Thyroid gland (tissue), 4 donors: ENCODE results near the gene NIM1K. TPM values are rescaled to one million over a fixed set of nuclear protein-coding genes. Genes with fewer than 3 reads are reported as not detected.

Experiments
- DNase-seq, 2 donors: peaks; one replicate each; pipeline ENCODE4 v3.0.0-alpha.2; 2019
- H3K27ac ChIP-seq, 3 donors: fragments of 200-600 bp; sonication (generic); 1 replicate in 2 of 3; 2 replicates in 1 of 3; pipeline ENCODE4 v1.5.1; 2016 to 2019; ENCODE audit warnings: mild to moderate bottlenecking in 1 of 3, moderate library complexity in 1 of 3
- H3K27me3 ChIP-seq: fragments of 200-600 bp; sonication (generic); one replicate; pipeline ENCODE4 v1.5.1; 2019
- H3K36me3 ChIP-seq, 2 donors: fragments of 200-600 bp; sonication (generic); one replicate each; pipeline ENCODE4 v1.5.1; 2016 to 2019
- H3K4me1 ChIP-seq, 2 donors: fragments of 200-600 bp; sonication (generic); one replicate each; pipeline ENCODE4 v1.5.1; 2017 to 2019
- H3K4me3 ChIP-seq, 3 donors: fragments of 200-600 bp; sonication (generic); replicated peaks in 1 of 3; 1 replicate in 2 of 3; 2 replicates in 1 of 3; pipeline ENCODE4 v1.5.1; 2016; ENCODE audit warnings: mild to moderate bottlenecking in 1 of 3
- H3K9me3 ChIP-seq: fragments of 200-600 bp; sonication (generic); one replicate; pipeline ENCODE4 v1.5.1; 2017
- POLR2A ChIP-seq, 2 donors: fragments of 450-650 bp; IDR thresholded peaks; one replicate each; pipeline ENCODE4 v1.6.1; 2017; ENCODE audit warnings: antibody characterized with exemption in 2 of 2, mild to moderate bottlenecking in 2 of 2, moderate library complexity in 1 of 2
- WGBS, 2 donors: methylation state at CpG; one replicate each; pipeline ENCODE4 v1.1.5; 2017; 5-methylcytosine and 5-hydroxymethylcytosine counted together
- intact Hi-C: fragments of 100-400 bp; cut with DNase I; formaldehyde crosslinking; loops from one replicate; pipeline ENCODE4 v1.15.1; 2023
- total RNA-seq, 4 donors: library from RNA; depleted of rRNA; stranded (reverse); fragments of >200 nt; gene quantifications; one replicate each; pipeline ENCODE4 v1.2.3, GENCODE V29; 2016
- TF ChIP-seq, protein P1 (sequence below), 6 experiments: fragments of 200-600 bp in 3 of 6; fragments of 450-650 bp in 3 of 6; sonication (generic) in 3 of 6; IDR thresholded peaks; one replicate each; pipeline ENCODE4 v1.5.1; 2016 to 2019; ENCODE audit warnings: antibody characterized with exemption in 6 of 6, mild to moderate bottlenecking in 2 of 6, inconsistent platforms in 1 of 6, moderate library complexity in 1 of 6

NIM1K gene
- total RNA-seq, 4 donors from 2014 or later = 0.40 to 2.1 (median 0.58) TPM

DNA sequence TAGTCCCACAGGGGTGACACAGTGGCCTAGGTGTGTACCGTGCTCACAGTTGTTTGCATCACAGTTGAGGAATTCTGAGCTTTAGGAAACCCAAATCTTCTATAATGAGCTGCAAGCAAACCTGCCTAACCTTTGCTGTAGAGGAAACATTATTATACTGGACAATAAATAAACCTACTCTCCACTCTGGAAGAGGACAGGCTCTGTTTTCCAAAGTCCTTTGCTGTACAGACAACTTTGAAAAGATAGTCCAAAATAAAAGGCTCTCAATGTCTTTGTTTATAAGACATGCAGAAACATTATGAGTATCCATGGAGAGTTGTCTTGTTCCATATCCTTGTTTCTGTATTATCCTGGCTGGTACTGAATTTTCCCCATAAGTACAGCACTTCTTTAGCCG lies 42.0 kb upstream of the NIM1K start:
- H3K4me3 ChIP-seq = no peak overlapping the region
- no peak for DNase-seq
- H3K9me3 ChIP-seq = no peaks in the 10 kb centered on the region
- TF ChIP-seq POLR2A (IDR thresholded peaks at IDR 0.05) = no peak
- TF ChIP-seq, protein P1, sequence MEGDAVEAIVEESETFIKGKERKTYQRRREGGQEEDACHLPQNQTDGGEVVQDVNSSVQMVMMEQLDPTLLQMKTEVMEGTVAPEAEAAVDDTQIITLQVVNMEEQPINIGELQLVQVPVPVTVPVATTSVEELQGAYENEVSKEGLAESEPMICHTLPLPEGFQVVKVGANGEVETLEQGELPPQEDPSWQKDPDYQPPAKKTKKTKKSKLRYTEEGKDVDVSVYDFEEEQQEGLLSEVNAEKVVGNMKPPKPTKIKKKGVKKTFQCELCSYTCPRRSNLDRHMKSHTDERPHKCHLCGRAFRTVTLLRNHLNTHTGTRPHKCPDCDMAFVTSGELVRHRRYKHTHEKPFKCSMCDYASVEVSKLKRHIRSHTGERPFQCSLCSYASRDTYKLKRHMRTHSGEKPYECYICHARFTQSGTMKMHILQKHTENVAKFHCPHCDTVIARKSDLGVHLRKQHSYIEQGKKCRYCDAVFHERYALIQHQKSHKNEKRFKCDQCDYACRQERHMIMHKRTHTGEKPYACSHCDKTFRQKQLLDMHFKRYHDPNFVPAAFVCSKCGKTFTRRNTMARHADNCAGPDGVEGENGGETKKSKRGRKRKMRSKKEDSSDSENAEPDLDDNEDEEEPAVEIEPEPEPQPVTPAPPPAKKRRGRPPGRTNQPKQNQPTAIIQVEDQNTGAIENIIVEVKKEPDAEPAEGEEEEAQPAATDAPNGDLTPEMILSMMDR (IDR thresholded peaks at IDR 0.05) = no peak
- intact Hi-C loops = no loop called here
- no peaks in the 10 kb centered on the region for H3K36me3 ChIP-seq
- H3K4me1 ChIP-seq = no peaks in the 10 kb centered on the region
- WGBS, 2 donors = 77 to 84% methylated on average over 2 of the region's 2 CpGs
- H3K27ac ChIP-seq = no peak overlapping the region
- H3K27me3 ChIP-seq = no peaks in the 10 kb centered on the region

DNA sequence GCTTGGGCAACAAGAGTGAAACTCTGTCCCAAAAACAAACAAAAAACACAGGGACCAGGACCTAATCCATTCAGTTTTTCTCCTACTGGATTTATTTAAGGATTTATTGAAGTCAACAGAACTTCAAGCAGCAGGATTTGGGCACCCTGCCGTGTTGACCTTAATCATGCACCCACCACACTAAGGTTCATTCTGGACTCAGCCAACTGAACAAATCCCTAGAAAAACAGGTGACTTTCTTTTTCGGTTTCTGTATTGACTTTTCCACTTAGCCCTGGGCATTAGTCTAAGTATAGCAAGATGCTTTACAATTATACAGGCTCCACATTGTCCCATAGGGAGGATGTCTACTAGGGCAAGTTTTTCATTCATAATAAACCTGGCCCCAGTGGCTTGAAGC lies 41.3 kb upstream of the NIM1K start:
- Histone ChIP-seq H3K27ac (no peak overlapping the region), H3K36me3 (no peaks in the 10 kb centered on the region), H3K9me3 (no peaks in the 10 kb centered on the region), H3K4me1 (no peaks in the 10 kb centered on the region), H3K27me3 (no peaks in the 10 kb centered on the region), H3K4me3 (no peak overlapping the region)
- 35 to 53% methylated on average over 2 of the region's 2 CpGs for WGBS, 2 donors
- peak; percentile 19 to 36 for DNase-seq
- TF ChIP-seq POLR2A (IDR thresholded peaks at IDR 0.05) = no peak
- TF ChIP-seq, protein P1 (IDR thresholded peaks at IDR 0.05) = no peak
- intact Hi-C loops = no loop called here

DNA sequence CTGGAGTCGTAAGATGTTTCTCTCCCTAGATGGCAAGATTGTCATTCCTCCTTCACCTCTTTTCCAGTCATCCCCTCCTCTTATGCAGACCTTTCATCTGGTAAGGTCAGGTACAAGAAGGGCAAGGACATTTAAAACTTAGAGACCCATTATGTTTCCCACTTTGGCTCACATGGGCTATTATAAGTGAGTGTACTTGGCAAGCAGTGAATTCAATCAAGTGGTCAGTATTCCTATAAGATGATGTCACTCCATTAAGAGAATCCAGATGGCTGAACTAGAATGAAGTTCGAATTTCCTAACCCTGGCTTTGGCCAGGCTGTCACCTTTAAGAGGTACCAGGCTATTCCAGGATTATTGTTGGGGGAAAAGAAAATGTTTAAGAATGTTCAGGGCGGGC lies 39.1 kb upstream of the NIM1K start:
- no peak for DNase-seq
- Histone ChIP-seq H3K4me1 (peaks cover 0 to 5% of the 10 kb centered on the region in 2 donors), H3K27me3 (no peaks in the 10 kb centered on the region), H3K4me3 (no peak overlapping the region), H3K9me3 (no peaks in the 10 kb centered on the region), H3K27ac (no peak overlapping the region), H3K36me3 (no peaks in the 10 kb centered on the region)
- WGBS, 2 donors = 91 to 96% methylated on average over 3 of the region's 3 CpGs
- TF ChIP-seq, protein P1 (IDR thresholded peaks at IDR 0.05) = no peak
- TF ChIP-seq POLR2A (IDR thresholded peaks at IDR 0.05) = no peak
- intact Hi-C loops = no loop called here

DNA sequence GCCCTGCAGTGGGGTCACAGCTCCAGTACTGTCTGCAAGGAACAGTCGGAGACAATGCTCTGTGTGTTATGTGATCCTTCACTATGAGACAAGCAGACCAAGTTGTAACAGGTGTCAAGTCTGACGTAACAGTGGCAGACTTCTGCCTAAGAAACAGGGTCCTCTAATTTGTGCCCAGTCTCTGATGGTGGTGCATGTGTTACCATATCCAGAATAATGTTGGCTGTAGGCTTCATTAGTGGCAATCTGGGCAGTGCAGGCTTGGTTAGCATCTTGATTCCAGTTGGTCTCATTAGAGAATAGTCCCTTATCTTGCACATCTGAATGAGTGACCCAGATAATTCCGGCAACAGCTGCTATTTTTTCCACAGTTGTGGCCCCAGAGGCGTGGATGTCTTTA lies 37.6 kb upstream of the NIM1K start:
- Histone ChIP-seq H3K4me3 (no peak overlapping the region), H3K9me3 (no peaks in the 10 kb centered on the region), H3K4me1 (peaks cover 0 to 5% of the 10 kb centered on the region in 2 donors), H3K36me3 (no peaks in the 10 kb centered on the region), H3K27me3 (no peaks in the 10 kb centered on the region), H3K27ac (no peak overlapping the region)
- TF ChIP-seq, protein P1 (IDR thresholded peaks at IDR 0.05) = no peak
- TF ChIP-seq POLR2A (IDR thresholded peaks at IDR 0.05) = no peak
- WGBS, 2 donors = 89 to 91% methylated on average over 4 of the region's 4 CpGs
- DNase-seq = no peak
- intact Hi-C loops = no loop called here

DNA sequence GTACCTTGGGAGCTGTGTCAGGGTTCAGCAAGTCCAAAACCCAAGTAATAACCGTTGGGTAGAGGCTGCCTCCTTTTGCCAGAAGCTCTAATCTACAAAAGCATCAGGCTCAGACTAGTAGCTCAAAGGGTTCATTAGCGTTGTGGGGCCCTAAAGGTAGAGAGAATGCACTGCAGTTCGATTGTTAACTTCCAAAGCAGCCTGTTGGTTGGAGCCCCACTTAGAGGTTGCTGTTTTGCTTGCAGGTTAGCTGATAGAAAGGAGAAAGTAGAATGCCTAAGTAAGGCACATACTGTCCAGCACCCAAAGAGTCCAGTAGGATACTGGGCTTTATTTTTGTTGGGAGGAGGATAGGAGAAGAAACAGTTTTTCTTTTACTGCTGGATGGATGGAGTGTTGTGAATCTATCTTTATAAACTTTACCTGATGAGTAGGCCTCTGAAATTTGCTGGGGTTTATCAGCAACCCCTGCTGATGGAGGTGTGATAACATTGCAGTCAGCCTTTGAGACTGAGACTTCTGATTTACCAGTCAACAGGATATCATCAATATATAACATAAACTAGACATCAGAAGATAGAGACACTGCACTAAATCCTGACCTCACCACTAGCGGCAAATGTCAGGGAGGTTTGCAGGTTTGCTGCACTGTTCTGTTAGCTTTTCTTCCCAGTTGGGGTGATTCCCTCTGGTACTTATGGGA lies 36.5 kb upstream of the NIM1K start:
- no peak for DNase-seq
- no peak for TF ChIP-seq POLR2A (IDR thresholded peaks at IDR 0.05)
- TF ChIP-seq, protein P1 (IDR thresholded peaks at IDR 0.05) = no peak
- no peaks in the 10 kb centered on the region for H3K36me3 ChIP-seq
- H3K4me3 ChIP-seq = no peak overlapping the region
- peaks cover 0 to 5% of the 10 kb centered on the region in 2 donors for H3K4me1 ChIP-seq
- no peak overlapping the region for H3K27ac ChIP-seq
- H3K27me3 ChIP-seq = no peaks in the 10 kb centered on the region
- WGBS, 2 donors = 75 to 81% methylated on average over 4 of the region's 4 CpGs
- intact Hi-C loops = no loop called here
- H3K9me3 ChIP-seq = no peaks in the 10 kb centered on the region
